HUES64 (cell line): ENCODE data around the gene CCZ1B.
"Not testable (repeated sequence)": the region's sequence is repeated elsewhere in the genome, so short reads cannot be mapped to it uniquely, and the experiment has no call there.

Experiments
- H3K27ac ChIP-seq: 2 replicates; pipeline ENCODE4 v1.7.0; 2013; ENCODE audit warnings: low read depth, low read length, inconsistent platforms
- H3K27me3 ChIP-seq: 2 replicates; pipeline ENCODE4 v1.6.1; 2013; ENCODE audit warnings: mild to moderate bottlenecking, low read length; ENCODE audit not compliant: insufficient read depth
- H3K36me3 ChIP-seq: 2 replicates; pipeline ENCODE4 v1.6.1; 2013; ENCODE audit warnings: mild to moderate bottlenecking, low read length; ENCODE audit not compliant: insufficient read depth
- H3K4me1 ChIP-seq: 2 replicates; pipeline ENCODE4 v1.6.1; 2013; ENCODE audit warnings: mild to moderate bottlenecking, low read length, moderate library complexity; ENCODE audit not compliant: insufficient read depth
- H3K4me3 ChIP-seq: 2 replicates; pipeline ENCODE4 v1.5.1; 2013; ENCODE audit warnings: mild to moderate bottlenecking, low read length, moderate library complexity
- H3K9ac ChIP-seq: 2 replicates; pipeline ENCODE4 v1.6.1; 2013; ENCODE audit warnings: mild to moderate bottlenecking, low read depth, low read length
- H3K9me3 ChIP-seq: 2 replicates; pipeline ENCODE4 v1.6.1; 2013; ENCODE audit warnings: low read depth, low read length; ENCODE audit not compliant: insufficient read depth
- WGBS: fragments of 150-250, 120-280 bp; methylation state at CpG from one replicate; pipeline ENCODE4 v1.1.7; 2013; ENCODE audit warnings: missing lambda C conversion rate; 5-methylcytosine and 5-hydroxymethylcytosine counted together

CCZ1B gene

DNA sequence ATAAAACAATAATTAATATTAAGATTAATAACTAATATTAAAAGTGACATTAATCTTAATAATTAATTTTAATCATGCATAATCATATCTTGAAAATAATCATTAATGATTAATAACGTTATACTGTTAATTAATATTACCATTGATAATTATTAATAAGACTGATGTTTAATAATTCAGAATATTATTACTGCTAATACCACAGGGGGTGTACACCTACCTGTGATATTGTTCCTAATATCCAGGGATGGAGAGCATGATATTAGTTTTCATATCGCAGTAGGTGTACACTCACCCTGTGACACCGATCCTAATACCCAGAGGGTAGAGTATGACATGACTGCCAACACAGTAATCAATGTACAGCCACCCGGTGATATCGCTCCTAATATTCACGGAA is 23.1 kb upstream of the CCZ1B start:
- H3K9me3 ChIP-seq, H3K4me1 ChIP-seq, H3K27me3 ChIP-seq, H3K27ac ChIP-seq, H3K4me3 ChIP-seq, H3K9ac ChIP-seq, H3K36me3 ChIP-seq: not testable (repeated sequence)
- WGBS = 92% methylated on average over 5 of the region's 6 CpGs

DNA sequence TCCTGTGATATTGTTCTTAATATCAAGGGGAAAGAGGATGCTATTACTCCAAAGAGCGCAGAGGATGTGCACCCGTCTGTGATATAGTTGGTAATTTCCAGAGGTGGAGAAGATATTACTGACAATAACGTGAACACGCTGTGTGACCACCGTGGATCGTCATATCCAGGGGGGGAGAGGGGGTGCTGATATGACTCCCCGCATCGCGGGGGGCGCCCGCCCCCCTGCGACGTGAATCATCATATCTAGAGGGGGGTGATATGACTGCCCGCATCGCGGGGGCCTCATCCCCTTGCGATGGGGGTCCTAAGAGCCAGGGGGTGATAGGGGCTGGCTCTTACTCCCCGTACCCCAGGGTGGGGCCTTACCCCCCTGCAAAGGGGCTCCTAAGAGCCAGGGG is 21.7 kb upstream of the CCZ1B start:
- not testable (repeated sequence) for H3K27ac ChIP-seq, H3K27me3 ChIP-seq, H3K4me1 ChIP-seq, H3K9me3 ChIP-seq, H3K4me3 ChIP-seq, H3K9ac ChIP-seq, H3K36me3 ChIP-seq
- 86% methylated on average over 16 of the region's 18 CpGs for WGBS

DNA sequence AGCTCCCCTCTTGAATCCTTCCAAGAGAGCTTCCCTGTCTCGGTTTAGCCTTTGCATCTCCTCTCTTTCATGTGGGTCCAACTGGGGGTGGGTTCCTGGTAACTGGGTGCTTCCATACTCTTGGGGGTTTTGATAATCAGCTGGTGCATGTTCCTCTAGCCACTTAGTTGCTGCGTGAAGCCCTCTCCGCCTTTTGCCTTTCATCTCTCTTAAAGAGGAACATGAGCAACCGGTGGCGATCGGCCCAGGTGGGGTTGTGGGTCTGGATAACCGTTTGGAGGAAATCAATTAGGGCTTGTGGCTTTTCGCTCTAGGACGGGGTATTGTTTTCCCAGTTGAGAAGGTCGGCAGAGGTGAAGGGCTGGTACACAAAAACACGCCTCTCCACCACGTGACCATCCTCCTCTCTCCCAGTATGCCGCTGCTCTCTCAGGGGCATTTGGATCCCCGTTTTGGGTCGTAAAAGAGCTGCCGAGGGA is 19.9 kb upstream of the CCZ1B start:
- not testable (repeated sequence) for H3K9ac ChIP-seq, H3K9me3 ChIP-seq, H3K4me3 ChIP-seq, H3K27ac ChIP-seq, H3K4me1 ChIP-seq, H3K36me3 ChIP-seq, H3K27me3 ChIP-seq
- WGBS = 89% methylated on average over 16 of the region's 16 CpGs

DNA sequence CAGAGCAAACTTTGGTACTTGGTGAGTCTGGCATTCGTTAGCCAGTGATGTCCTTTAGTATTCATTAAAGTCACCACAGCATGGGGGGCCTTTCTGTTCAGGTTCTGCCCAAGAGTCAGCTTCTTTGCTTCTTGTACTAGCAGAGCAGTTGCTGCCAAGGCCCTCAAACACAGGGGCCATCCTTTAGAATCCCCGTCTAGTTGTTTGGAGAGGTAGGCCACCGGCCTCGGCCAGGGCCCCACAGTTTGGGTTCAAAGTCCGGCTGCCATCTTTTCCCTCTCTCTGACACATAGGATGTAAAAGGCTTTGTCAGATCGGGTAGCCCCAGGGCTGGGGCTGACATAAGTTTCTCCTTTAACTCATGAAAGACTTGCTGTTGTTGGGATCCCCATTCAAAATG is 17.6 kb upstream of the CCZ1B start:
- H3K9ac ChIP-seq, H3K4me1 ChIP-seq, H3K27ac ChIP-seq, H3K27me3 ChIP-seq, H3K36me3 ChIP-seq, H3K9me3 ChIP-seq, H3K4me3 ChIP-seq: not testable (repeated sequence)
- 77% methylated on average over 6 of the region's 6 CpGs for WGBS

DNA sequence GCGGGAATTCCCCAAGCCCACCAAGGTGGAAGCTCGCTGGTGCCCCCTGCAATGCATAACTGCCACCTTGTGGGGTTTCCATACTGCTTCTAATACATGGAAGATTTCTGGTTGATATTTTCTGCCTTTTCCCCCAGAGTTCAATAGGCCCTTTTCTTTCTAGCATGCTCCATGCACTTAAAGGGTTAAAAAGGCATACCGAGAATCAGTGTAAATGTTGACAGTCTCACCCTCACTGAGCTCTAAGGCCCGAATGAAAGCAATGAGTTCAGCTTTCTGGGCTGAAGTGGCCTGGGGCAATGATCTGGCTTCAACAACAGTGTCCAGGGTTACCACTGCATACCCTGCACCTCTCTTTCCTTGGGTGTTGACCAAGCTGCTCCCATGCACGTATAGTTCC is 17.0 kb upstream of the CCZ1B start:
- H3K4me1 ChIP-seq, H3K27me3 ChIP-seq, H3K9ac ChIP-seq, H3K27ac ChIP-seq, H3K4me3 ChIP-seq, H3K9me3 ChIP-seq, H3K36me3 ChIP-seq: not testable (repeated sequence)
- 31% methylated on average over 3 of the region's 5 CpGs for WGBS

DNA sequence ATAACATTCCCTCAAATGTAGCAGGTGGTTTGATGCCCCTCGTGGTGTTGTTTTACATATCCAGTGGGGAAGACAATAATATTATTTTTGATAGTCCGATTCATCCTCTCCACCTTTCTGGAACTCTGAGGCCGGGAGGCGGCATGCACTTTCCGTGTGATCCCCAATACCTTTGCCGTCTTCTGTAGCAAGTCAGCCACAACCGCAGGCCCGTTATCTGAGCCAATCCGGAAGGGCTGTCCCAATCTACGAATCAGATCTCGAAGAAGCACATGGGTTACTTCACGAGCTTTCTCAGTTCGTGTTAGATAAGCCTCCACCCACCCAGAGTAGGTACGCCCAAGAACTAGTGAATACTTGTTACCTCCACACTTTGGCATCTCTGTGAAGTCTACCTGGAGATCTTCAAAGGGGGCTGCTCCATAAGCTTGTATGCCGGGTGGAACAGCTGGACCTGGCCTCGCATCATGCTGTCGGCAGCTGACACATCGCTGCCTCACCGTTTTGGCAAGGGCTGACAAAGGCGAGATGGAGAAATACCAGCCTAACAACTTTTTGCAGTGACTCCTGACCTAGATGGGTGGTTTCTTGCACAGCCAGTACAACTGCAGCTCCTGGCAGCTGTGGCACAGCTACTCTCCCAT is 16.3 kb upstream of the CCZ1B start:
- H3K27me3 ChIP-seq, H3K9me3 ChIP-seq, H3K27ac ChIP-seq, H3K9ac ChIP-seq, H3K4me3 ChIP-seq, H3K4me1 ChIP-seq, H3K36me3 ChIP-seq: not testable (repeated sequence)
- 88% methylated on average over 19 of the region's 20 CpGs for WGBS

DNA sequence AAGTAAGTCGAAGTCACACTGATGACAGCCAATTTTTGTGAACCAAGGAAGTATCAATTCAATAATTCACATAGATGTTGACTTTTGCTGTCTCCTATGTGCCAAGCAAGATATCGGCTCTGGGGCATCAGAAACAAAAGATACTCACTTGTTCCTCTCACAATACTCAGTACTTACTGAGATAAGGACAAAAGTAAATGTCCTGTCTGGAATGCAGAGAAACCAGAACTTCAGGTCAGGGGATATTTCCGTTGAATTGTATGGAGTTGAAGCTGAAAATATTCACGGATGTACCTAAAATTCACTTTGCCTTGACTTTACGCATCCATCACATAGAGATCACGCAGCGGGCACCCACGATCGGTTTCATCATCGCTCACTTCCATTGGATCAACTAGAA is 11.0 kb upstream of the CCZ1B start:
- WGBS = 97% methylated on average over 10 of the region's 10 CpGs

DNA sequence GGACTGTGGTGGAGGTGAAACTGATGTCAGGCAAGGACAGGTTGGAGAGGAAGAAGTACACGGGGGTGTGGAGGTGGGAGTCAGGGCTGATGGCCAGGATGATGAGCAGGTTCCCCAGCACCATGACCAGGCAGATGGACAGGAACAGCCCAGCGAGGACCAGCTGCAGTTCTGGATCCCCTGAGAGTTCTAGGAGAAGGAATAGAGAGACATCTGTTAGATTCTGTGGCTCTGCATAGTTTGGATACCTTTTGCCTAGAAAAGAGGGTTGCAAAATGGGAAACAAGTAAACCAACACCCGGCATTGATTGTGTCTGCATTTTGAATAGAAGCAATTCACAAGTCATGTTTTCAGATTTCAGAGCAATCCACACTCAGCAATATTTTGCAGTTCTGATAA is 9.4 kb upstream of the CCZ1B start:
- H3K4me1 ChIP-seq, H3K9me3 ChIP-seq, H3K36me3 ChIP-seq, H3K27me3 ChIP-seq, H3K9ac ChIP-seq, H3K27ac ChIP-seq, H3K4me3 ChIP-seq: not testable (repeated sequence)
- WGBS = 66% methylated on average over 3 of the region's 3 CpGs

More for the DNA sequence above, 11.0 kb upstream of the CCZ1B start:
- H3K9me3 ChIP-seq, H3K27ac ChIP-seq, H3K36me3 ChIP-seq, H3K27me3 ChIP-seq, H3K4me1 ChIP-seq, H3K9ac ChIP-seq, H3K4me3 ChIP-seq: not testable (repeated sequence)

DNA sequence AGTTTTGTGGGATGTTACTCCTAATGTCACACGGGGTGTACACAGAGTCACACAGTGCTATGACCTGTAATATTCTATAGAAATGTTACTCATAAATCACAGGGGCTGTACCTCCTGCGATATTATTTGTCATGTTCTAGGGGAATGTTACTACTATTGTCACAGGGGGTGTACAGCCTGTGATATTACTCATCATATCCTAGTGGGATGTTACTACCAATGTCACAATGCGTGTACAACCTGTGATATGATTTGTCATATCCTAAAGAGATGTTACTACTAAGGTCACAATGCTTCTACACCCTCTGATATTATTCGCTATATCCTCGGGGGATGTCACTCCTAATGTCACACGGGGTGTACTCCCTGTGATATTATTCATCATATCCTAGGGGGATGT is 7.6 kb upstream of the CCZ1B start:
- WGBS = 96% methylated on average over 6 of the region's 6 CpGs
- Histone ChIP-seq H3K27me3 (no peaks in the 10 kb centered on the region; the same call in 1 of the 2 replicates), H3K9me3 (no peaks in the 10 kb centered on the region)

DNA sequence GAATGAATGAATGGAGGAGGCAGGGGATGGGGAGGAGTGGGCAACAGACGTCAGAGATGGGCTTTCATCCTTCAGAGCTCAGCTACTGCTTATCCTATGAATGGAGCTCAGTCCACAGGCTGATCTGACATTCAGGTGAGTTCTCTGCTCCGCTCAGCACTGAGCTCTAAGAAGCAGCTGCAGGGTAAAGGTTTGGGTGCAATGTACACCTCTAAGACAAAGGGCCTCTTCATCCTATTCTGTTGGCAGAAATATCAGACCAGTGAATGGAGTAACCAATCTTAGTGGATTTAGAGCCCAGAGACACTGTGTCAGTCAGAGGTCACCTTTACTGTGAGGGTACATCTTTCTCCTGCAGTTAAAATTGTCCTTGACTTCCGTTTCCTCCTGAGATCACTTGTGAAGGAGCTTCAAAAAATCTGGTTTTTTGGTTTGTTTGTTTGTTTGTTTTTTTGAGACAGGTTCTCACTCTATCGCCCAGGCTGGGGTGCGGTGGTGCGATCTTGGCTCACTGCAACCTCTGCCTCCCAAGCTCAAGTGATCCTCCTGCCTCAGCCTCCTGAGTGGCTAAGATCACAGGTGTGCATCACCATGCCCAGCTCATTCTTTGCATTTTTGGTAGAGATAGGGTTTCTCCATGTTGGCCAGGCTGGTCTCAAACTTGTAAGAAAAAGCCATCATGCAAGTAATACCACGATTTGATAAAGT is 5.1 kb upstream of the CCZ1B start:
- Histone ChIP-seq H3K27me3 (no peaks in the 10 kb centered on the region; the same call in 1 of the 2 replicates), H3K9ac (no peak overlapping the region), H3K36me3 (no peaks in the 10 kb centered on the region), H3K27ac (no peak overlapping the region), H3K4me3 (no peak overlapping the region), H3K9me3 (no peaks in the 10 kb centered on the region), H3K4me1 (no peaks in the 10 kb centered on the region)
- WGBS = 90% methylated on average over 7 of the region's 7 CpGs

More for the DNA sequence above, 7.6 kb upstream of the CCZ1B start:
- Histone ChIP-seq H3K36me3 (no peaks in the 10 kb centered on the region), H3K9ac (no peak overlapping the region), H3K4me3 (no peak overlapping the region), H3K27ac (no peak overlapping the region), H3K4me1 (no peaks in the 10 kb centered on the region)

DNA sequence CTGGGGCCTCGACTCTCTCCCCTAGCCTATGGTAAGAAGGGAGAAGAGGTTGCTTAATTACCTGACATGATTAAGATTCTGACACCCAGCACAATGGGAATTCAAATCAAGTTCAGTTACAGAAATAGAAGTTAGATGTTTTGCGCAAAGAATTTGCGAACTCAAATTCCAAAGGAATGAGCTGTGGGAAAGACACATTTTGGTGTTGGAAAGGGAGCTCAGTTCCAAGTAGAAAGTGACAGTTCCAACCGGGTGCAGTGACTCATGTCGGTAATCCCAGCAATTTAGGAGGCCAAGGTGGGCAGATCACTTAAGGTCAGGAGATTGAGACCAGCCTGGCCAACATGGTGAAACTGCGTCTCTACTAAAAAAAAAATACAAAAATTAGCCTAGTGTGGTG is 4.0 kb upstream of the CCZ1B start:
- WGBS = 88% methylated on average over 6 of the region's 6 CpGs
- not testable (repeated sequence) for H3K9me3 ChIP-seq, H3K4me1 ChIP-seq, H3K27ac ChIP-seq, H3K27me3 ChIP-seq, H3K4me3 ChIP-seq, H3K36me3 ChIP-seq, H3K9ac ChIP-seq

DNA sequence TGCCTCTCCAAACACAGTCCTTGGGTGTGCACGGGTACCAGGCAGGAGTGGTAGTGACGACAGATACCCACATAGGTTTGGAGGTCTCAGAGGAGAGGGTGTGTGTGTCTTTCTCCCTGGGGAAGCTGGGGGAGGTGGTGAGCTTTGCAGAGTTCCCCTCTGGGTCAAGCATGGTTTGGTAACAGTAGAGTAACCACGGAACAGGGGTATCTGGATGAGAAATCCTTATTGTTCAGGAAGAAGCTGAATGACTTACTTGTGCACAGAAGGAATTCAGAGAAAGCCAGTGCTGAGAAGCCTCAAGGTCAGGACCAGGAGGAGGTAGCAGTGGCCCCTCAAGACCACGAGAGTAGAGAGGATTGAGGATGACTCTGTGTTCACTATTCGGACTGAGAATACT is 3.5 kb upstream of the CCZ1B start:
- not testable (repeated sequence) for H3K36me3 ChIP-seq, H3K27ac ChIP-seq, H3K9ac ChIP-seq, H3K27me3 ChIP-seq, H3K9me3 ChIP-seq, H3K4me3 ChIP-seq, H3K4me1 ChIP-seq
- 67% methylated on average over 3 of the region's 5 CpGs for WGBS
